Hepatocyte (in vitro differentiated cells): ENCODE data around the gene STK17A.

Source experiments
- EZH2 ChIP-seq: fragments of 200-600 bp; sonication (generic); IDR thresholded peaks from 2 replicates; pipeline ENCODE4 v1.6.1; 2016; ENCODE audit warnings: antibody characterized with exemption, mild to moderate bottlenecking, borderline replicate concordance
- EZH2phosphoT487 ChIP-seq: fragments of 200-600 bp; sonication (generic); IDR thresholded peaks from one replicate; pipeline ENCODE4 v1.6.1; 2018; ENCODE audit warnings: antibody characterized with exemption, mild to moderate bottlenecking, low read depth, moderate library complexity; ENCODE audit not compliant: unreplicated experiment, severe bottlenecking
- TF ChIP-seq, protein P1 (sequence below): fragments of 200-600 bp; sonication (generic); IDR thresholded peaks from 2 replicates; pipeline ENCODE4 v1.5.1; 2016; ENCODE audit warnings: antibody characterized with exemption, mild to moderate bottlenecking; ENCODE audit not compliant: poor library complexity

DNA sequence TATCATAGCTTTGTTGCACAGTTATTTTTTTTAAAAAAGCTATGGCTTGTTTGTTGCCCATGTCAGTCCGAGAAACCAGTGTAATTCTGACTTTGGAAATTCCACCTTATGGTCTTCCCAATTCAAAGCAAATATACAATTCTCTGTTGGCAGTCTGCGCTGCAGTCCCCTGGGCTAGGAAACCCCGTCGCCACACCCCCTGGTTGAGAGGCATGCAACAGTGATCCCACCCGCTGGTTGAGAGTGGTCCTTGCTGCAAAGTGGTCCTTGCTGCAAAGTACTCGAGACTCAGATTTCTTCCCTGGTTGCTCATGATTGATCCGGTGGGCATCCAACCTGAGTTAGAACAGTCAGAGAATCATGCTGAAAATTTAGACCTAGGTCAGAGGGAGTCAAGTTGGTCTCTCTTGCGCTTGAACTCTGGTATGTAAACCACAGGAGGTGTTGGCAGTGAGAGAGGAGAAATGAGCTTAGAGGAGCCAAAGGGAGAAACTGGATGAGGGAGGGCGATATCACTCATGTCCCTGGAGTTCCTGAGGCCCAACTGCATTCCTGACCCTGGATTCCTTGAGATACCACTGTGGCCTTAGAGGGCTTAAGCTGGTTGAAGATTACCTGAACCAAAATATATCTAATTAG is 45.0 kb upstream of the STK17A start:
- TF ChIP-seq, protein P1, sequence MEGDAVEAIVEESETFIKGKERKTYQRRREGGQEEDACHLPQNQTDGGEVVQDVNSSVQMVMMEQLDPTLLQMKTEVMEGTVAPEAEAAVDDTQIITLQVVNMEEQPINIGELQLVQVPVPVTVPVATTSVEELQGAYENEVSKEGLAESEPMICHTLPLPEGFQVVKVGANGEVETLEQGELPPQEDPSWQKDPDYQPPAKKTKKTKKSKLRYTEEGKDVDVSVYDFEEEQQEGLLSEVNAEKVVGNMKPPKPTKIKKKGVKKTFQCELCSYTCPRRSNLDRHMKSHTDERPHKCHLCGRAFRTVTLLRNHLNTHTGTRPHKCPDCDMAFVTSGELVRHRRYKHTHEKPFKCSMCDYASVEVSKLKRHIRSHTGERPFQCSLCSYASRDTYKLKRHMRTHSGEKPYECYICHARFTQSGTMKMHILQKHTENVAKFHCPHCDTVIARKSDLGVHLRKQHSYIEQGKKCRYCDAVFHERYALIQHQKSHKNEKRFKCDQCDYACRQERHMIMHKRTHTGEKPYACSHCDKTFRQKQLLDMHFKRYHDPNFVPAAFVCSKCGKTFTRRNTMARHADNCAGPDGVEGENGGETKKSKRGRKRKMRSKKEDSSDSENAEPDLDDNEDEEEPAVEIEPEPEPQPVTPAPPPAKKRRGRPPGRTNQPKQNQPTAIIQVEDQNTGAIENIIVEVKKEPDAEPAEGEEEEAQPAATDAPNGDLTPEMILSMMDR: no peak
- TF ChIP-seq EZH2phosphoT487: no peak
- TF ChIP-seq EZH2: no peak
